HEK293T (cell line): ENCODE data around the gene TMEM107.
"Not testable (repeated sequence)": the region's sequence is repeated elsewhere in the genome, so short reads cannot be mapped to it uniquely, and the experiment has no call there.

Experiments
- CTCF ChIA-PET: fragments of 350-600 bp; formaldehyde crosslinking; extraction: SDS; loops from one replicate; lab custom pipeline; 2021; ENCODE audit warnings: antibody characterized with exemption, inconsistent platforms; lab: Yijun Ruan, JAX
- POLR2A ChIA-PET: fragments of 350-600 bp; formaldehyde crosslinking; extraction: SDS; loops from one replicate; lab custom pipeline; 2020; ENCODE audit warnings: antibody characterized with exemption, inconsistent platforms; lab: Yijun Ruan, JAX
- DNase-seq: peaks from one replicate; pipeline ENCODE4 v3.0.0; 2012; ENCODE audit warnings: mixed read lengths; ENCODE audit errors: extremely low spot score
- ARNT ChIP-seq: fragments of 450-650 bp; IDR thresholded peaks from 2 replicates; pipeline ENCODE4 v1.6.1; 2017; ENCODE audit warnings: mild to moderate bottlenecking
- BHLHE40 ChIP-seq: fragments of 450-650 bp; IDR thresholded peaks from 2 replicates; pipeline ENCODE4 v1.6.1; 2016; ENCODE audit warnings: mild to moderate bottlenecking, moderate library complexity, borderline replicate concordance
- CTBP1 ChIP-seq: fragments of 450-650 bp; IDR thresholded peaks from 2 replicates; pipeline ENCODE4 v1.6.1; 2016; ENCODE audit warnings: borderline replicate concordance
- ELF4 ChIP-seq: fragments of 450-650 bp; IDR thresholded peaks from 2 replicates; pipeline ENCODE4 v1.6.1; 2017; ENCODE audit warnings: antibody characterized with exemption
- FOXA1 ChIP-seq: fragments of 450-650 bp; IDR thresholded peaks from 2 replicates; pipeline ENCODE4 v1.6.1; 2016; ENCODE audit warnings: mild to moderate bottlenecking
- FOXK2 ChIP-seq: fragments of 450-650 bp; IDR thresholded peaks from 2 replicates; pipeline ENCODE4 v1.6.1; 2016; ENCODE audit warnings: mild to moderate bottlenecking
- FOXM1 ChIP-seq: fragments of 450-650 bp; IDR thresholded peaks from 2 replicates; pipeline ENCODE4 v1.6.1; 2017; ENCODE audit warnings: mild to moderate bottlenecking, borderline replicate concordance
- HDGF ChIP-seq: fragments of 450-650 bp; IDR thresholded peaks from 2 replicates; pipeline ENCODE4 v1.6.1; 2017; ENCODE audit warnings: antibody characterized with exemption, borderline replicate concordance
- L3MBTL2 ChIP-seq: fragments of 450-650 bp; conservative IDR thresholded peaks from 2 replicates; pipeline ENCODE4 v1.6.1; 2016; ENCODE audit warnings: mild to moderate bottlenecking
- LEF1 ChIP-seq: fragments of 450-650 bp; IDR thresholded peaks from 2 replicates; pipeline ENCODE4 v1.6.1; 2017; ENCODE audit warnings: mild to moderate bottlenecking, borderline replicate concordance
- NFRKB ChIP-seq: fragments of 450-650 bp; IDR thresholded peaks from 2 replicates; pipeline ENCODE4 v1.6.1; 2016; ENCODE audit warnings: mild to moderate bottlenecking, moderate library complexity
- SP1 ChIP-seq: fragments of 450-650 bp; IDR thresholded peaks from 2 replicates; pipeline ENCODE4 v1.6.1; 2017
- SUZ12 ChIP-seq: fragments of 450-650 bp; IDR thresholded peaks from 2 replicates; pipeline ENCODE4 v1.6.1; 2016; ENCODE audit warnings: mild to moderate bottlenecking
- TARDBP ChIP-seq: fragments of 450-650 bp; IDR thresholded peaks from 2 replicates; pipeline ENCODE4 v1.6.1; 2016
- ZNF384 ChIP-seq: fragments of 450-650 bp; IDR thresholded peaks from 2 replicates; pipeline ENCODE4 v1.6.1; 2016
- TF ChIP-seq, protein P1 (sequence below): fragments of 450-650 bp; IDR thresholded peaks from 2 replicates; pipeline ENCODE4 v1.6.1; 2016

Gene TMEM107

GRCh38 chr17:8170186-8170585 is 6.0 kb downstream of the TMEM107 start:
- not testable (repeated sequence) for DNase-seq
- POLR2A ChIA-PET = interaction anchor here (0.7 to 1.0 kb wide), 3 partner anchors 9 to 125 kb away, joined by 3 read pairs; partner anchors contain the start of gene SLC25A35
- peak; percentile 84 for TF ChIP-seq ZNF384
- CTCF ChIA-PET = interaction anchor here (0.6 to 0.7 kb wide), 2 partner anchors 34 to 52 kb away, joined by 3 read pairs; no protein-coding TSS in a partner anchor

DNA sequence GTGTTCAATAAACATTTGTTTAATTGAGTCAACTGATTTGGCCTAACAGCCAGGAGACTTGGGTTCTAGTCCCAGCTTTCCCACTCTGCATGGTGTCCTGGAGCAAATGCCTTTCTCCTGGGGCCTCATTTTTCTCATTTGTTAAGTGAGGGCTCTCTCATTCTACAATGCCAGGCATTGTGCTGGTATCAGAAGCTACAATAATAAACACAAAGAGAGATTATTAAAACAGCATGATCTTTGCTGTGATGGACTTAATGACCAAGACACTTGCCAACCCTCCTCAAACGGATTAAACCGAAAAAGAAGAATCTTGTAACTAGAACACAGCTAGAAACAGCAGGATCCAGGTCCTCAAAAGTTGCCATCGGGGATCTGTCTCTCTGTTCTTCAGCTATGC is 8.7 kb downstream of the TMEM107 start:
- DNase-seq = no peak
- ChIA-PET POLR2A (no interaction called here), CTCF (interaction anchor here (0.6 to 1.3 kb wide), 4 partner anchors 46 to 171 kb away, joined by 3 to 5 read pairs (median 4); no protein-coding TSS in a partner anchor)
- TF ChIP-seq ARNT = no peak
- TF ChIP-seq CTBP1 = no peak
- TF ChIP-seq HDGF = no peak
- no peak for TF ChIP-seq SUZ12
- TF ChIP-seq FOXM1 = no peak
- TF ChIP-seq NFRKB = no peak

GRCh38 chr17:8166731-8167130 is 9.4 kb downstream of the TMEM107 start:
- DNase-seq = no peak
- TF ChIP-seq HDGF (no peak), TARDBP (no peak), CTBP1 (no peak), ARNT (no peak), L3MBTL2 (no peak), ELF4 (no peak), NFRKB (no peak), SUZ12 (no peak), ZNF384 (no peak), LEF1 (no peak), FOXA1 (no peak), BHLHE40 (no peak), FOXK2 (no peak), FOXM1 (no peak), SP1 (no peak)
- TF ChIP-seq, protein P1, sequence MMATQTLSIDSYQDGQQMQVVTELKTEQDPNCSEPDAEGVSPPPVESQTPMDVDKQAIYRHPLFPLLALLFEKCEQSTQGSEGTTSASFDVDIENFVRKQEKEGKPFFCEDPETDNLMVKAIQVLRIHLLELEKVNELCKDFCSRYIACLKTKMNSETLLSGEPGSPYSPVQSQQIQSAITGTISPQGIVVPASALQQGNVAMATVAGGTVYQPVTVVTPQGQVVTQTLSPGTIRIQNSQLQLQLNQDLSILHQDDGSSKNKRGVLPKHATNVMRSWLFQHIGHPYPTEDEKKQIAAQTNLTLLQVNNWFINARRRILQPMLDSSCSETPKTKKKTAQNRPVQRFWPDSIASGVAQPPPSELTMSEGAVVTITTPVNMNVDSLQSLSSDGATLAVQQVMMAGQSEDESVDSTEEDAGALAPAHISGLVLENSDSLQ = no peak
- POLR2A ChIA-PET = no interaction called here
- CTCF ChIA-PET = interaction anchor here (1.3 kb wide), 1 partner anchor 45 kb away, joined by 4 read pairs; no protein-coding TSS in a partner anchor

DNA sequence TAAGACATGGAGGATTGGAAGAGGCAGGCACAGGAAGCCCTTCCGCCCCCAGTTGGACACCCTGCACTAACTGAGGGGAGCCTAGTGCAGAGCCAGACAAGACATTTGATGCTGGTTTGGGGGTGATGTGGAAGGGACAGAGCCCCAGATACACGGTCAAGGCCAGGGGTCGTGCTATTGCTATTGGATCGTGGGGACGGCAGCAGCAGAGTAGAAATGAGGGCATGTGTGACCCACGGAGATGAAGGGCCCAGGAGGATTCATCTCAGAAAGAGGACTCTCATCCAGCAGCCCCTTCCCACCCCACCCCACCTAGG is 11.4 kb downstream of the TMEM107 start:
- CTCF ChIA-PET = interaction anchor here (1.3 kb wide), 1 partner anchor 91 kb away, joined by 4 read pairs; no protein-coding TSS in a partner anchor
- TF ChIP-seq LEF1 (no peak), TARDBP (no peak), FOXA1 (no peak), SP1 (no peak), L3MBTL2 (no peak), NFRKB (no peak), FOXM1 (no peak), BHLHE40 (no peak), FOXK2 (no peak), ELF4 (no peak), ARNT (no peak), ZNF384 (no peak), CTBP1 (no peak), HDGF (no peak)
- TF ChIP-seq, protein P1 = no peak
- POLR2A ChIA-PET = interaction anchor here (1.2 to 1.9 kb wide), 4 partner anchors 9 to 84 kb away, joined by 5 to 31 read pairs (median 7); partner anchors contain the start of genes CTC1 and PFAS
- DNase-seq = no peak

DNA sequence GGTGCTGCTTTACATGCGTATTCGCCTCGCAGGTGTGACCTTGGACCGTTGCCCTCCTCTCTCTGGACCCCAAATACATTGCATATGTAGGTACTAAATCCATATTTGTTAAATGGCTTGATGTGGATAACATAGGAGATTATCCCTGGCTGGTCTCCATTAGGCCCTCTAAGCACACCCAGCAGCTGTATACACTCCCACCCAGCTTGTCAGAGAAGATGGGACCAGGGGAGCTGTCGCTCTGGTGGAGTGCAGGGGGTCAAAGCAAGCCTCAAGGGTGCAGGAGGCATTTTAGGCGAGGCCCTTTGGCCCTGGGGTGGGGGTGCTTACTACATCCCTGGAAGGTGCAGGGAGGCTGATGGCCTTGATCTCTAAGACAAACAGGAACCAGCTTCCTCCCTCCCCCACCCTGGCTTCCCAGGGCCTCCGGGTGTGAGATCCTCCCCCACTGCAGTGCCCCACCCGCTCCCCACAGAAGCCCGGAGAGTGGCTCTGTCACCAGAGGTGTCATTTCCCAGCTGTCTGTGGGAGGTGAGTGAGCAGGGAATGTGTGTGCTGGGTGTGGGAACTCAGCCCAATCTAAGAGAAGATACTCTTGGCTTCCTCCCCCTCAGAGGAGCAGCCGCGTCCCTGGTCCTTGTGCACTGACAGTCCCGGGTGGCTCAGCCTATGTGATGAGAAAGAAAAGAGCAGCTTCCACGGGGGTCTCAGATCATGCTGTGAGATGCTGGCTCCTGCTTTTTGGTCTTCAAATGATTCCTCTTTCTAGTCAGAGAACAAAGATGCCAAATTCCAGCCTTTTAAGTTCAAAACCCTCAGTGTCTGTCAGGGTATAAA is 12.0 kb downstream of the TMEM107 start:
- TF ChIP-seq FOXK2 = no peak
- no peak for TF ChIP-seq ELF4
- TF ChIP-seq, protein P1 = no peak
- TF ChIP-seq L3MBTL2 = no peak
- TF ChIP-seq FOXA1 = no peak
- no peak for TF ChIP-seq LEF1
- TF ChIP-seq NFRKB = no peak
- no peak for TF ChIP-seq FOXM1
- TF ChIP-seq SUZ12 = no peak
- ChIA-PET POLR2A (interaction anchor here (1.2 to 1.9 kb wide), 5 partner anchors 9 to 84 kb away, joined by 5 to 31 read pairs (median 7); partner anchors contain the start of genes CTC1, PFAS and TMEM107), CTCF (interaction anchor here (1.3 kb wide), 1 partner anchor 91 kb away, joined by 4 read pairs; no protein-coding TSS in a partner anchor)
- no peak for DNase-seq
